NT2/D1 (cell line): ENCODE measurements around the gene IFI27L1.

Experiments
- SUZ12 ChIP-seq: IDR thresholded peaks from 2 replicates; pipeline ENCODE4 v1.6.1; 2011; ENCODE audit not compliant: insufficient read length, insufficient read depth; ENCODE audit errors: extremely low read depth
- YY1 ChIP-seq: IDR thresholded peaks from 2 replicates; pipeline ENCODE4 v1.6.1; 2011; ENCODE audit not compliant: insufficient read length, insufficient read depth

GRCh38 chr14:94145902-94146527 is 64.9 kb downstream of the IFI27L1 start:
- TF ChIP-seq SUZ12 (no peak), YY1 (no peak)
